ENCODE results near the gene TGFBI. TPM values are rescaled to one million over a fixed set of nuclear protein-coding genes. Genes with fewer than 3 reads are reported as not detected.
A peak's percentile ranks its signal among the peaks of the same experiment; 100 is the strongest.

The TGFBI gene
- total and polyA plus RNA-seq, 12 donors, result 26.8 to 200 (median 104) TPM

GRCh38 chr5:136021016-136021405 lies 7.8 kb upstream of the TGFBI start:
- H3K27me3 ChIP-seq, result no peaks in the 10 kb centered on the region
- intact Hi-C loops (cut with DNase I), result no loop called here
- no peak overlapping the region for H3K4me3 ChIP-seq
- peak overlapping the region in 1 of 5 donors; percentile 37 for H3K27ac ChIP-seq
- DNase-seq, result peak in 1 of 7 donors; percentile 39
- peaks cover 9 to 22% of the 10 kb centered on the region in 2 donors for H3K4me1 ChIP-seq (replicated peaks in 1 of 2)
- 73 to 82% (median 81%) methylated on average over 4 of the region's 4 CpGs for WGBS, 4 donors
- TF ChIP-seq CTCF (IDR thresholded peaks at IDR 0.05) (no peak), POLR2A (IDR thresholded peaks at IDR 0.05) (no peak)
- no peaks in the 10 kb centered on the region for H3K36me3 ChIP-seq (replicated peaks in 1 of 2)
- H3K9me3 ChIP-seq (replicated peaks in 1 of 3), result no peaks in the 10 kb centered on the region

DNA sequence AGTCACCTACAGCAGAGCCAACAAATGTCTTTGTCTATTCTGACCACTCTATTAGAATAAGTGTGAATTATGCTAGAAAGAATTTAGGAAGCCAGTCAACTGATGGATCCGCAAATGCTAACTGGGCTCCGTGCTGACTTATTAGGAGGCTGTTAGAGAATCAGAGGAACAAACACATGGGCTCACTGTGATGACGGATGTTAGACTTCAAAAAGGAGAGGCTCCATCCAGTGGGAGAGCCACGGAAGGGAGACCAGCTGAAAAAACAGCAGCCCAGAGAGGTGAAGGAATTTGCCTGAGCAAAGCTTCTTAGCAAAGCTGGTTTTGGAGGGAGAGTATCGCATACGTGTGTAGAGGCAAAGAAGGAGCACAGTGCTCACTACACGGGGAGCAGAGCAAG lies 5.8 kb upstream of the TGFBI start:
- Histone ChIP-seq H3K27me3 (no peaks in the 10 kb centered on the region), H3K27ac (no peak overlapping the region), H3K4me1 (replicated peaks in 1 of 2) (peaks cover 0 to 5% of the 10 kb centered on the region in 2 donors), H3K4me3 (no peak overlapping the region), H3K9me3 (replicated peaks in 1 of 3) (no peaks in the 10 kb centered on the region), H3K36me3 (replicated peaks in 1 of 2) (no peaks in the 10 kb centered on the region)
- TF ChIP-seq CTCF (IDR thresholded peaks at IDR 0.05), result no peak
- no peak for TF ChIP-seq POLR2A (IDR thresholded peaks at IDR 0.05)
- intact Hi-C loops (cut with DNase I), result no loop called here
- DNase-seq, result peak in 1 of 7 donors; percentile 10
- 84 to 95% (median 87%) methylated on average over 7 of the region's 7 CpGs for WGBS, 4 donors

GRCh38 chr5:136023958-136024541 lies 4.7 kb upstream of the TGFBI start:
- intact Hi-C loops (cut with DNase I), result no loop called here
- 66 to 78% (median 72%) methylated on average over 9 of the region's 9 CpGs for WGBS, 4 donors
- Histone ChIP-seq H3K4me3 (no peak overlapping the region), H3K27me3 (no peaks in the 10 kb centered on the region), H3K9me3 (replicated peaks in 1 of 3) (no peaks in the 10 kb centered on the region), H3K36me3 (replicated peaks in 1 of 2) (no peaks in the 10 kb centered on the region), H3K4me1 (replicated peaks in 1 of 2) (peaks cover 0 to 12% of the 10 kb centered on the region in 2 donors), H3K27ac (peak overlapping the region in 1 of 5 donors; percentile 59)
- DNase-seq, result peak in 1 of 7 donors; percentile 52
- TF ChIP-seq POLR2A (IDR thresholded peaks at IDR 0.05) (no peak), CTCF (IDR thresholded peaks at IDR 0.05) (no peak)

DNA sequence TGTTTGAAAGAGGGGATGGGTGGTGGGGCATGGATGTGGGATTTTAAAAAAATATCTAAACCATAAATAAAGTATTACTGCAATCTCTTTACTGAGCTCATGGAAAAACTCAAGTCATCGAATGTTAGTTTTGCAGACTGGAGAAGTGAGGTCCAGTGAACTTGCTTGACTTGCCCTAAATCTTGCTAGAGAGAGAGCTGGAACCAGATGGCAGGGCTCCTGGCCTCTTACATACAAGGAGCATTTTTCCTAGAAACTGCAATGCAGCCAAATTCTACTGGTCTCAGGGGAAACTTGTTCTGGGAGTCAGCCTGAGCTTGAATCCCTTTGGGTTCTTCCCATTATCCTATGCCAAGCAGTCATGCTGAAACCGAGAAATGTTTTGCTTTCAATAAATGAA lies 2.9 kb upstream of the TGFBI start:
- Histone ChIP-seq H3K36me3 (replicated peaks in 1 of 2) (no peaks in the 10 kb centered on the region), H3K4me3 (no peak overlapping the region), H3K27me3 (no peaks in the 10 kb centered on the region), H3K27ac (peak overlapping the region in 2 of 5 donors; percentile 50 to 56), H3K9me3 (replicated peaks in 1 of 3) (no peaks in the 10 kb centered on the region), H3K4me1 (replicated peaks in 1 of 2) (peaks cover 0 to 10% of the 10 kb centered on the region in 2 donors)
- intact Hi-C loops (cut with DNase I), result no loop called here
- DNase-seq, result peak in 5 of 7 donors; percentile 41 to 78 (median 45)
- no peak for TF ChIP-seq POLR2A (IDR thresholded peaks at IDR 0.05)
- no peak for TF ChIP-seq CTCF (IDR thresholded peaks at IDR 0.05)
- 72 to 77% (median 75%) methylated on average over 2 of the region's 2 CpGs for WGBS, 4 donors

All from adrenal gland (tissue), 12 donors.